GM10248 (cell line): ENCODE data around the gene ARHGAP26.

Experiments
- CTCF ChIA-PET: fragments of 300-600 bp; sonication (Branson Sonifier 250); formaldehyde crosslinking; extraction: SDS; loops from one replicate; lab custom pipeline; 2021; ENCODE audit warnings: antibody characterized with exemption; lab: Yijun Ruan, JAX
- POLR2A ChIA-PET: fragments of 350-650 bp; sonication (Branson Sonifier 250); formaldehyde crosslinking; extraction: SDS; loops from one replicate; lab custom pipeline; 2020; ENCODE audit warnings: antibody characterized with exemption; lab: Yijun Ruan, JAX
- DNase-seq: peaks from one replicate; pipeline ENCODE4 v3.0.0; 2012; ENCODE audit errors: extremely low spot score
- TF ChIP-seq, protein P1 (sequence below): IDR thresholded peaks from 2 replicates; pipeline ENCODE4 v1.5.1; 2012; ENCODE audit warnings: mild to moderate bottlenecking, low read depth; ENCODE audit errors: extremely low read depth, missing control alignments, control extremely low read depth

ARHGAP26 gene

DNA sequence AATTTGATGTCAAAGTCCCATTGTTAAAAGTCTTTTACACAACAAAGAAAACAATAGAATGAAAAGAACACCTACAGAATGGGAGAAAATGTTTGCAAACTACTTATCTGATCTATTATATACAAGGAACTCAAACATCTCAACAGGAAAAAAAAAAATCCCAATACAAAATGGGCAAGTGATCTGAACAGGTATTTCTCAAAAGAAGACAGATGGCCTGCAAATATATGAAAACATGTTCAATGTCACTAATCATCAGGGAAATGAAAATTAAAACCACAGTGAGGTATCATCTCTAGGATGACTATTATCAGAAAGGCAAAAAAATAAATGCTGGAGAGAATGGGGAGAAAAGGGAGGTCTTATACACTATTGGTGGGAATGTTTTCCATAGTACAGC, 301.8 kb downstream of the ARHGAP26 start:
- CTCF ChIA-PET, result no interaction called here
- no peak for DNase-seq
- POLR2A ChIA-PET, result no interaction called here
- TF ChIP-seq, protein P1, sequence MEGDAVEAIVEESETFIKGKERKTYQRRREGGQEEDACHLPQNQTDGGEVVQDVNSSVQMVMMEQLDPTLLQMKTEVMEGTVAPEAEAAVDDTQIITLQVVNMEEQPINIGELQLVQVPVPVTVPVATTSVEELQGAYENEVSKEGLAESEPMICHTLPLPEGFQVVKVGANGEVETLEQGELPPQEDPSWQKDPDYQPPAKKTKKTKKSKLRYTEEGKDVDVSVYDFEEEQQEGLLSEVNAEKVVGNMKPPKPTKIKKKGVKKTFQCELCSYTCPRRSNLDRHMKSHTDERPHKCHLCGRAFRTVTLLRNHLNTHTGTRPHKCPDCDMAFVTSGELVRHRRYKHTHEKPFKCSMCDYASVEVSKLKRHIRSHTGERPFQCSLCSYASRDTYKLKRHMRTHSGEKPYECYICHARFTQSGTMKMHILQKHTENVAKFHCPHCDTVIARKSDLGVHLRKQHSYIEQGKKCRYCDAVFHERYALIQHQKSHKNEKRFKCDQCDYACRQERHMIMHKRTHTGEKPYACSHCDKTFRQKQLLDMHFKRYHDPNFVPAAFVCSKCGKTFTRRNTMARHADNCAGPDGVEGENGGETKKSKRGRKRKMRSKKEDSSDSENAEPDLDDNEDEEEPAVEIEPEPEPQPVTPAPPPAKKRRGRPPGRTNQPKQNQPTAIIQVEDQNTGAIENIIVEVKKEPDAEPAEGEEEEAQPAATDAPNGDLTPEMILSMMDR, result no peak

DNA sequence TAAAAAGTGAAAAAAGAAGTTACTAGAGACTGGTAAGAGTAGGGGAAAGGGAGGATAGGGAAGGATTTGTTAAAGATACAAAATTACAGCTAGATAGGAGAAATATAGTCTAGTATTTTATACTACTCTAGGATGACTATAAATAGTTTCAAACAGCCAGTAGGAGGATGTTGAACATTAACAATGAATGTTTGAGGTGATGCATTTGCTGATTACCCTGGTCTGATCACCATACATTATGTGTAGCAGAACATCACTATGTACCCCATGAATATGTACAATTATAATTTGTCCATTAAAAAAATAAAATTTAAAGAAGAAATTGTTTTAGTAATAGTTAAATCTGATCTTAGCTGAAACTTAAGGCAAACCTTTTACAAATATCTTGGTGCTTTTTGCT, 302.6 kb downstream of the ARHGAP26 start:
- ChIA-PET CTCF (interaction anchor here (3.8 to 4.3 kb wide), 2 partner anchors 8 to 16 kb away, joined by 13 to 16 read pairs; no protein-coding TSS in a partner anchor), POLR2A (no interaction called here)
- DNase-seq, result no peak
- TF ChIP-seq, protein P1, result no peak

DNA sequence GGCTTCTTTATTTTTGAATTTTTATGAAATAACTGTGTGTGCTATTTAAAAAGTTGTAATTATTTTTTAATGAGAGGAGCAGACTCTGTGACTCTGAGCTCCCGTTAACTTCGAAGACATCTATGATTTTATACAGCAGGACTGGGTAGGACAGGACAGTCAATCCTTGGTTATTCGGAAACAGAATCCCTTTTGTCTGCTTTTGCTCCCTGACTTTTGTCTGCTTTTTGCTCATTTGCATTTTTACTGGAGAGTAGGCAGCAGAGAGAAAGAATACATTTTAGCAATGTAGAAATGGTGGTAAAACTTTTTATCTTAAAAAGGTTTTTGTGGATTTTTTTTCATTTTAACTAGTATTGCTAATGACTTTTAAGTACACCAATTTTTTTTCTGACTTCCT, 303.6 kb downstream of the ARHGAP26 start:
- TF ChIP-seq, protein P1, result no peak
- ChIA-PET POLR2A (no interaction called here), CTCF (interaction anchor here (1.2 to 4.3 kb wide), 4 partner anchors 9 to 38 kb away, joined by 3 to 16 read pairs (median 9); no protein-coding TSS in a partner anchor)
- DNase-seq, result no peak

DNA sequence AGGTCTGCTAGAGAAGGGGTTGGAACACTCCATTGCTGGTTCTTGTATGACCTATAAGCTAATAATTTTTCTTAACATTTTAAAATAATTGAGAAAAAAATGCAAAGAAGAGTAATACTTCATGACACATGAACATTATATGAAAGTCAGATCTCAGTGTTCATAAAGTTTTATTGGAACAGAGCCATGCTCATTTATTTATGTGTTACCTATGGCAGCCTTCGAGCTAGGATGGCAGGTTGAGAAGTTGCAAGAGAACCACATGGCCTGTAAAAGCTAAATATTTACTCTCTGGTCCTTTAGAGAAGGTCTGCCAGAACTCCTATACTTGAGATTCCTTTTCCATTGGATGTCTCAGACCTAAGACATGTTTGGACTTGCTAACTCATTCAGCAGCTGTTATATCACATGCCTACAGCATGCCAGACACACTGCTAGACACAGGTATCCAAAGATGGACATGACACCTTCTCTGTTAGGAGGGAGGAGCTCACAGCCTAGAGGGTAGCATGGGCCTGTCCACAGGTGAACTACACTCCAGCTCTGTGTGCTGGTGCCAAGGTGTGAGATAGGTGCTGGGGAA, 304.3 kb downstream of the ARHGAP26 start:
- TF ChIP-seq, protein P1, result no peak
- CTCF ChIA-PET, result interaction anchor here (0.9 to 4.3 kb wide), 8 partner anchors 8 to 51 kb away, joined by 3 to 16 read pairs (median 4); no protein-coding TSS in a partner anchor
- POLR2A ChIA-PET, result interaction anchor here (0.6 kb wide), 1 partner anchor 10 kb away, joined by 3 read pairs; no protein-coding TSS in a partner anchor
- DNase-seq, result no peak

DNA sequence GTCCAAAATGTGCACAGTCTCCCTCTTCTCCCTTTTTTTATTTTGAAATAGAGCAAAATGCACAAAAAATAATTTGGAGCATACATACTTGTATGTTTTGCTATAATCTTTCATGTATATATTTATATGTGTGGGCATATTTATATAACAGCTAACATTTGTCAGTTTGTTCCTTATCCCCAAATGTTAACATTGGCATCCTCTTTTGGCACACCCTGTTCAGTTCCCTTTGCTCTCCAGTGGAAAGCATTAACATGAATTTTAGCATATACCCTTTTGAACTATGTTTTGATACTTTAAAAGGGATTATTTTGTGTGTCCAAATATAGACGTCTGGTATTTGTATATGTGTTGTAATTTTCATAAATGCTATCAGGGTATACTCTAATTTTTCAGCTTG, 306.2 kb downstream of the ARHGAP26 start:
- ChIA-PET CTCF (interaction anchor here (1.8 to 4.3 kb wide), 3 partner anchors 12 to 17 kb away, joined by 5 to 16 read pairs (median 7); no protein-coding TSS in a partner anchor), POLR2A (no interaction called here)
- TF ChIP-seq, protein P1, result no peak
- no peak for DNase-seq

DNA sequence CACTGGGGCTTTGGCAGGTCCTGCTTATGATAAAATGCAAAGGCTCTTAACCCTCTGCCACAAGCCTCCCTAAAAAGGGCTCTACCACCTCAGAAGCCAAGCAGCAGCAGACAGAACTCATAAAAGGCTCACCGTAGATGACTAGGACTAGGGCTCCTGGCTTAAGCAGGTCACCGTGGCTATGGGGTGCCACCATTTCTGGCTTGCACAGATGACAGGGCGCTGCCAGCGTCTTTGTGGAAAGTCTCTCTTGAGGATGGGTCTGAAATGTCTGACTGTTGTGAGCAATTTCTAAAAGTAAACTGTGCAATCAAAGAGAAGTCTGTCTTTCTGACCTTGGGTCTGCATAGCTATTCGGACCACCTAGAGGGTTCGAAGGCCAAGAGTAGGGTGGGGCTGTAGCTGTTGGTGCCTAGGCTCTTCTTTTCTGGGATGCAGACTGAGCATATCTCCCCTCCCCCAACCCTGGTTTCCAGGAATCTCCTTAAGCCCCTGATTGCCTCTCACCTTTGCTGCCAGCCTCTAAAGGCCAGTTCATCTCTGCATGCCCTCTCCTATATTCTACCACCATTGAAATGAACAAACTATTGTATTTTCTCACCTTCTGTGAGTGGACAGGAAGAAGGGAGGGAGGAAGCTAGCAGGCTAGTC, 307.4 kb downstream of the ARHGAP26 start:
- POLR2A ChIA-PET, result no interaction called here
- CTCF ChIA-PET, result interaction anchor here (1.8 kb wide), 1 partner anchor 18 kb away, joined by 5 read pairs; no protein-coding TSS in a partner anchor
- no peak for DNase-seq

More for the DNA sequence above, 307.4 kb downstream of the ARHGAP26 start:
- TF ChIP-seq, protein P1, result no peak
